RPMI7951 (cell line): ENCODE data around the gene RBM42. TPM values are rescaled to one million over a fixed set of nuclear protein-coding genes. Genes with fewer than 3 reads are reported as not detected.
"Not testable (repeated sequence)": the region's sequence is repeated elsewhere in the genome, so short reads cannot be mapped to it uniquely, and the experiment has no call there.

Experiments used
- DNase-seq: peaks from one replicate; pipeline ENCODE4 v3.0.0-alpha.2; 2012; ENCODE audit warnings: low read depth
- total RNA-seq: library from RNA; depleted of rRNA; stranded (reverse); fragments of >200 nt; shearing (Covaris generic); gene quantifications from 2 replicates; pipeline ENCODE4 v1.2.3, GENCODE V29; 2014; rRNA removed

RBM42 gene
- total RNA-seq, 1 experiment from 2014 or later, result 90.8 TPM

GRCh38 chr19:35654828-35655227, 26.0 kb downstream of the RBM42 start:
- DNase-seq, result not testable (repeated sequence)

DNA sequence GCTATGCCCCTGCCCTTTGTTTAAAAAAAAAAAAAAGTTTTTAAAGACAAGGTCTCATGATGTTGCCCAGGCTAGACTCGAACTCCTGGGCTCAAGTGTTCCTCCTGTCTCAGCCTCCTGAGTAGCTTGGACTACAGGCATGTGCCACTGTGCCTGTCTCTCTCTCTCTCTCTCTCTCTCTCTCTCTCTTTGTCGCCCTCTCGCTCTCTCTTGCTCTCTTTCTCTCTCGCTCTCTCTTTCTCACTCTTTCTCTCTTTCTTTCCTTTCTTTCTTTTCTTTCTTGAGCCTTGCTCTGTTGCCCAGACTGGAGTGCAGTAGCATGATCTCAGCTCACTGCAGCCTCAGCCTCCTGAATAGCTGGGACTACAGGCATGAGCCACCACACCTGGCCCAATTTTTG, 26.8 kb downstream of the RBM42 start:
- no peak for DNase-seq

GRCh38 chr19:35656700-35657099, 27.9 kb downstream of the RBM42 start:
- no peak for DNase-seq

DNA sequence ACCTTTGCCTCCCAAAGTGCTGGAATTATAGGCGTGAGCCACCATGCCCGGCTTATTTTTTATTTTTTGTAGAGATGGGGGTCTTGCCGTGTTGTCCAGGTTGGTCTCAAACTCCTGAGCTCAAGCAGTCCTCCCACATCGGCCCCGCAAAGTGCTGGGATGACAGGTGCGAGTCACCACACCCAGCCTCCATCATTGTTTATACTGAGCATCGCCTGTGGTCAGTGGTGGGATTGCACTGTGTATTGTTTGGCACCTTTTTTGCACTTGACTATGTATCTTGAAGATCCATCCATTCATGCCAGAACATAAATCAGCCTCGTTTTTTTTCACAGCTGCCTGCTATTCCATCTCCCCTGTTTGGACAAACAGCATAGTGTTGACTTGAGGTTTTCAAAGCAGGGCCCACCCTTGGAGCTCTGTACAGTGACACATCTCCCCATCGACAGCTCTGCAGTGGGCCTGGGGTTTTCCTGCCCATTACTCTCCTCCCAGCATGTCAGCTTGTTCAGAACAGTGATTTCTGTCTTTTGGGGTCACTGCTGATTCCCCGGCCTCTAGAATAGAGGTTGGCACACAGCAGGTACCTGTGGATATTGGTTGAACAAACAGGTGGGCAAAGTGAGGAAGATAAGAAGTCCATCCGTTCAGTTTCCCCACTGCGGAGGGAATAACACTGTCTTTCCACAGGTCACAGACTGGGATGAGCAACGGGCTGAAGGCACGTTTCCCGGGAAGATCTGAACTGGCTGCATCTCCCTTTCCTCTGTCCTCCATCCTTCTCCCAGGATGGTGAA, 29.3 kb downstream of the RBM42 start:
- no peak for DNase-seq

GRCh38 chr19:35661995-35662340, 33.1 kb downstream of the RBM42 start:
- no peak for DNase-seq

GRCh38 chr19:35663981-35664380, 35.1 kb downstream of the RBM42 start:
- no peak for DNase-seq

DNA sequence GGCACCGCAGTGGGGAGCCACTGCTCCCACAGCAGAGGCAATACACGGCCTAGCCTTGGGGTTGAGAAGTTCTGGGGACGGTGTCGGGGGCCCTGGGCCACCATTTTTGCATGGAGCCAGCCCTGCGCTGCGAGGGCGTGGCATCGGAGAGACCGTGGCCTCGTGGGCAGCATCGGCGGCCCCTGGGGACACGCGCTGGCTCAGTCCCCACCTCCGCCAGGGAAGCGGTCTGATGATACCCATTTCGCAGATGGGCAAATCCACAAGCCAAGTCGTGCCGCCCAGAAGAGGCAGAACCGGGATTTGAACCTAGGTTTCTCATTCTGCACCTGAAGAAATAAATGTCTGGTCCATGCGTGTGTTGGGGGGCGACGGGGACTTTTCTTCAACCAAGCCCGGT, 36.3 kb downstream of the RBM42 start:
- no peak for DNase-seq

GRCh38 chr19:35665604-35666003, 36.8 kb downstream of the RBM42 start:
- DNase-seq, result no peak

- DNase-seq, result no peak
Measured at GRCh38 chr19:35666251-35666913, 37.5 kb downstream of the RBM42 start, which contains the start of gene UPK1A. UPK1A (plus strand) TSS chr19:35666517; CDS start chr19:35666813, 296 bp downstream.

- no peak for DNase-seq
Measured at GRCh38 chr19:35669566-35669965, 40.7 kb downstream of the RBM42 start.

DNA sequence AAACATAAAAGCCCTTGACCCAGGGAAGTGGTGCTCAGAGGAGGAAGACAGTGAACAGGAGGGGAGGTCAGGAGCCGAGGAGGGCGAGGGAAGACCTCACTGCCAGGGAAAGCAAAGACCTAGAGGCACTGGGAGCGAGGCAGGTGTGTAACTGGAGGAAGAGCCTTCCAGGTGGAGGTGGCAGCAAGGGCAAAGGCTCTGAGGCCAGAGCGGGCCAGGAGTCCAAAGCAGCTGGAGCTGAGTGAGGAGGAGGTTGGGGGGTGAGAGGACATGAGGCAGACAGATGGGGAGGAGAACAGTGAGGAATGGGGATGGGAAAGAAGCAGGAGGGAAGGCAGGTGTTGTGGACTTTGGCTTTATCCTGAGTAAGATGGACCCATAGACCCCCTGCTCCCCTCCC, 41.1 kb downstream of the RBM42 start:
- no peak for DNase-seq

GRCh38 chr19:35670686-35671085, 41.9 kb downstream of the RBM42 start:
- no peak for DNase-seq

GRCh38 chr19:35671818-35672217, 43.0 kb downstream of the RBM42 start:
- no peak for DNase-seq

DNA sequence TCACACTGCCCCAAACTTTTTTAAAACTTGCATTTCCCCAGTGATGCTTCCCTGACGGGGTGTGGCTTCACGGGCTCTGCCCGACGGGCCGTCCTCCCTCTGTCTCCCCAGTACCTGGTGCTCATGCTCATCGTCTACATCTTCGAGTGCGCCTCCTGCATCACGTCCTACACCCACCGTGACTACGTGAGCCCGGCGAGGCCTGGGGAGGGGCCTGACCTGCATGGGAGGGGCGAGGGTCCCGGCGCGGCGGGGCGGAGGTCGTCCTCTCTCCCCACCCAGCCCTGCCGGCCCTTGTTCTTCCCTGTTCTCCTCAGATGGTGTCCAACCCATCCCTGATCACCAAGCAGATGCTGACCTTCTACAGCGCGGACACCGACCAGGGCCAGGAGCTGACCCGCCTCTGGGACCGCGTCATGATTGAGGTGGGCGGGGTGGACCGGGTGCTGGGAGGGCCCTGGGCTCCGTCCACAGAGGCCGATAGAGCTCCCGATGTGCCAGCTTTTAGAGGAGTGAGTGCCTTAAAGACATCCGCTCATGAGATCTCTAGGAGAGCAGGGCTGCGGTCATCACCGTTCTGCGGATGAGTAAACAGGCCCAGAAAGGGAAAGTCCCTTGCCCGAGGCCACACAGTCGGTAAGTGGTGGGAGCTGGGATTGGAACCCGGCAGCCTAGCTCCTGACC, 44.4 kb downstream of the RBM42 start:
- peak; percentile 94 for DNase-seq

GRCh38 chr19:35675589-35676140, 46.8 kb downstream of the RBM42 start:
- DNase-seq, result no peak

Other genes with a start within 250 kb of the RBM42 start
- gene FFAR2, start 180.8 kb upstream of the RBM42 start, total RNA-seq, result not detected in 2 replicates
- not detected in 2 replicates for gene KRTDAP, start 138.6 kb upstream of the RBM42 start, total RNA-seq
- gene DMKN, start 115.4 kb upstream of the RBM42 start, total RNA-seq, result 2.9 TPM in 1 of 2 replicates, not detected in the other
- gene SBSN, start 100.7 kb upstream of the RBM42 start, total RNA-seq, result not detected in 2 replicates
- 0.20 TPM in 1 of 2 replicates, not detected in the other for gene GAPDHS, start 95.6 kb upstream of the RBM42 start, total RNA-seq
- gene TMEM147, start 83.4 kb upstream of the RBM42 start, total RNA-seq, result 133 and 153 TPM in 2 replicates
- gene ATP4A, start 65.4 kb upstream of the RBM42 start, total RNA-seq, result 0.12 TPM in 1 of 2 replicates, not detected in the other
- gene PMIS2, start 42.9 kb upstream of the RBM42 start, total RNA-seq, result not detected in 2 replicates
- gene HAUS5, start 16.3 kb upstream of the RBM42 start, total RNA-seq, result 9.7 and 9.8 TPM in 2 replicates
- gene ETV2, start 12.7 kb downstream of the RBM42 start, total RNA-seq, result 0.39 and 1.1 TPM in 2 replicates
- gene COX6B1, start 19.3 kb downstream of the RBM42 start, total RNA-seq, result 619 and 745 TPM in 2 replicates
- gene UPK1A, start 37.5 kb downstream of the RBM42 start, total RNA-seq, result 0.29 TPM in 1 of 2 replicates, not detected in the other
- gene ZBTB32, start 75.5 kb downstream of the RBM42 start, total RNA-seq, result not detected in 2 replicates
- gene KMT2B, start 89.0 kb downstream of the RBM42 start, total RNA-seq, result 6.8 and 7.4 TPM in 2 replicates
- gene IGFLR1, start 113.4 kb downstream of the RBM42 start, total RNA-seq, result 4.2 and 6.8 TPM in 2 replicates
- gene U2AF1L4, start 116.4 kb downstream of the RBM42 start, total RNA-seq, result 9.4 and 20.5 TPM in 2 replicates
- 130 and 159 TPM in 2 replicates for gene PSENEN, start 116.6 kb downstream of the RBM42 start, total RNA-seq
- gene LIN37, start 119.5 kb downstream of the RBM42 start, total RNA-seq, result 22.0 and 22.3 TPM in 2 replicates
- gene HSPB6, start 128.0 kb downstream of the RBM42 start, total RNA-seq, result 0.10 TPM in 1 of 2 replicates, not detected in the other
- 8.4 and 10.7 TPM in 2 replicates for gene PROSER3, start 129.1 kb downstream of the RBM42 start, total RNA-seq
- 2.3 and 5.0 TPM in 2 replicates for gene ARHGAP33, start 146.5 kb downstream of the RBM42 start, total RNA-seq
- not detected in 2 replicates for gene PRODH2, start 183.8 kb downstream of the RBM42 start, total RNA-seq
- gene NPHS1, start 223.5 kb downstream of the RBM42 start, total RNA-seq, result not detected in 2 replicates
- gene KIRREL2, start 227.9 kb downstream of the RBM42 start, total RNA-seq, result 0.10 TPM in 1 of 2 replicates, not detected in the other
- 15.3 and 18.9 TPM in 2 replicates for gene APLP1, start 239.5 kb downstream of the RBM42 start, total RNA-seq